Activated naive CD4-positive, alpha-beta T cell treated with anti-CD3 and anti-CD28 coated beads, Interleukin-2, amount 50 U/mL, for 16 hours (primary cell): ENCODE measurements around the gene SLC26A8.

Experiments
- DNase-seq: peaks from one replicate; pipeline ENCODE4 v3.0.0-alpha.2; 2020

The SLC26A8 gene

GRCh38 chr6:35906499-35906846 is 118.0 kb downstream of the SLC26A8 start:
- no peak for DNase-seq

- DNase-seq = no peak
These were observed 118.5 kb downstream of the SLC26A8 start for GRCh38 chr6:35905841-35906498.

- DNase-seq = no peak
These were observed 119.2 kb downstream of the SLC26A8 start for GRCh38 chr6:35905141-35905785.

GRCh38 chr6:35903679-35904078 is 120.8 kb downstream of the SLC26A8 start:
- no peak for DNase-seq

GRCh38 chr6:35900448-35900847 is 124.0 kb downstream of the SLC26A8 start:
- no peak for DNase-seq

- DNase-seq = no peak
These were observed 126.4 kb downstream of the SLC26A8 start for GRCh38 chr6:35898003-35898402.

GRCh38 chr6:35897486-35897885 is 127.0 kb downstream of the SLC26A8 start:
- DNase-seq = no peak

- DNase-seq = no peak
These were observed 127.4 kb downstream of the SLC26A8 start for GRCh38 chr6:35897036-35897435.

GRCh38 chr6:35896228-35896627 is 128.2 kb downstream of the SLC26A8 start:
- no peak for DNase-seq

- no peak for DNase-seq
These were observed 128.9 kb downstream of the SLC26A8 start for GRCh38 chr6:35895560-35895959.

GRCh38 chr6:35894776-35895175 is 129.7 kb downstream of the SLC26A8 start:
- no peak for DNase-seq
